Adrenal gland (tissue), 12 donors: ENCODE data around the gene R3HDM4. TPM values are rescaled to one million over a fixed set of nuclear protein-coding genes. Genes with fewer than 3 reads are reported as not detected.

Source experiments
- DNase-seq, 7 donors: peaks; one replicate each; pipeline ENCODE4 v3.0.0-alpha.2; 2019 to 2020
- H3K27ac ChIP-seq, 5 donors: fragments of 200-600 bp; sonication (generic) in 4 of 5; 1 replicate in 3 of 5; 2 replicates in 2 of 5; pipeline versions ENCODE4 v1.5.1 to v1.8.0; 2016 to 2020; ENCODE audit warnings: mild to moderate bottlenecking in 1 of 5
- H3K27me3 ChIP-seq: fragments of 200-600 bp; 2 replicates; pipeline ENCODE4 v1.8.0; 2021
- H3K36me3 ChIP-seq, 2 donors: fragments of 200-600 bp; replicated peaks in 1 of 2; 1 replicate in 1 of 2; 2 replicates in 1 of 2; pipeline versions ENCODE4 v1.5.1 to v1.8.0; 2018 to 2022
- H3K4me1 ChIP-seq, 2 donors: fragments of 200-600 bp; replicated peaks in 1 of 2; 1 replicate in 1 of 2; 2 replicates in 1 of 2; pipeline versions ENCODE4 v1.5.1 to v1.8.0; 2018 to 2021
- H3K4me3 ChIP-seq, 4 donors: fragments of 200-600 bp; sonication (generic) in 3 of 4; one replicate each; pipeline ENCODE4 v1.5.1; 2016 to 2018
- H3K9me3 ChIP-seq, 3 donors: fragments of 200-600 bp; sonication (generic) in 1 of 3; replicated peaks in 1 of 3; 1 replicate in 2 of 3; 2 replicates in 1 of 3; pipeline versions ENCODE4 v1.5.1 to v1.8.0; 2016 to 2021
- CTCF ChIP-seq, 6 experiments: fragments of 450-650 bp in 4 of 6; fragments of 200-600 bp in 2 of 6; sonication (generic) in 1 of 6; IDR thresholded peaks; 1 replicate in 5 of 6; 2 replicates in 1 of 6; pipeline versions ENCODE4 v1.5.1 to v1.8.0; 2016 to 2021; ENCODE audit warnings: antibody characterized with exemption in 6 of 6, mild to moderate bottlenecking in 2 of 6, moderate library complexity in 1 of 6
- POLR2A ChIP-seq, 2 donors: fragments of 450-650 bp; IDR thresholded peaks; one replicate each; pipeline ENCODE4 v1.6.1; 2017; ENCODE audit warnings: antibody characterized with exemption in 2 of 2, mild to moderate bottlenecking in 2 of 2, moderate library complexity in 1 of 2
- WGBS, 4 donors: extraction: QIAGEN DNeasy Blood & Tissue Kit in 2 of 4; methylation state at CpG; one replicate each; pipeline versions ENCODE4 v1.1.5 to v1.1.7; 2013 to 2017; 5-methylcytosine and 5-hydroxymethylcytosine counted together
- intact Hi-C, 2 donors: fragments of 100-400 bp; cut with DNase I; formaldehyde crosslinking; loops; one replicate each; pipeline versions ENCODE4 v1.14.1 to v1.15.0; 2022 to 2023
- polyA plus RNA-seq, 3 donors: library from polyadenylated mRNA; stranded (reverse); fragments of 200-250 nt in 2 of 3; fragments of 350-450 nt in 1 of 3; fragmentation: Illumina TruSeq in 1 of 3; extraction: RNeasy Lipid Tissue Mini Kit (QIAGEN cat#74804) in 1 of 3; gene quantifications; one replicate each; pipeline ENCODE4 v1.2.3, GENCODE V29; 2013 to 2014
- total RNA-seq, 9 donors: library from RNA; depleted of rRNA in 4 of 9; stranded (reverse); fragments of >200 nt in 4 of 9; fragments of 120-200 nt in 1 of 9; fragmentation: NEBNext Ultra II Directional in 1 of 9; extraction: Animal tissue kit (Norgen Biotek cat#: 25700) in 1 of 9; gene quantifications; one replicate each; pipeline versions ENCODE4 v1.1.0 to v1.2.4, GENCODE V29; 2013 to 2023
- donor health status: healthy with polysubstance abuse.
- donor health status: Bipolar disorder and iron deficiency.
- donor health status: DM: yes; HTN: yes; CAD: no.
- donor health status: DM: no; HTN: no; CAD: no.
- donor health status: DM: no; HTN: no; CAD: no.
- donor health status: DM: yes; HTN: yes; CAD: no.

The R3HDM4 gene
- total and polyA plus RNA-seq, 12 donors = 8.9 to 59.5 (median 29.6) TPM

GRCh38 chr19:885536-886224, 27.3 kb downstream of the R3HDM4 start:
- no peak overlapping the region for H3K4me3 ChIP-seq
- no peaks in the 10 kb centered on the region for H3K27me3 ChIP-seq
- H3K27ac ChIP-seq = no peak overlapping the region
- H3K36me3 ChIP-seq = peaks cover 0 to 64% of the 10 kb centered on the region in 2 donors
- no peaks in the 10 kb centered on the region for H3K9me3 ChIP-seq
- TF ChIP-seq POLR2A (IDR thresholded peaks at IDR 0.05) (no peak), CTCF (IDR thresholded peaks at IDR 0.05) (no peak)
- no peak for DNase-seq
- WGBS, 4 donors = 88 to 98% (median 96%) methylated on average over 26 to 64 of the region's 64 CpGs
- H3K4me1 ChIP-seq = no peaks in the 10 kb centered on the region
- intact Hi-C loops = no loop called here

- no peak for DNase-seq
- TF ChIP-seq CTCF (IDR thresholded peaks at IDR 0.05) (no peak), POLR2A (IDR thresholded peaks at IDR 0.05) (no peak)
- 93 to 97% (median 95%) methylated on average over 25 to 51 of the region's 51 CpGs for WGBS, 4 donors
- Histone ChIP-seq H3K4me3 (no peak overlapping the region), H3K27ac (no peak overlapping the region), H3K36me3 (peaks cover 0 to 68% of the 10 kb centered on the region in 2 donors), H3K27me3 (no peaks in the 10 kb centered on the region), H3K4me1 (no peaks in the 10 kb centered on the region), H3K9me3 (no peaks in the 10 kb centered on the region)
- intact Hi-C loops = no loop called here
These were observed 28.4 kb downstream of the R3HDM4 start for GRCh38 chr19:884420-885211.

GRCh38 chr19:883661-884211, 29.3 kb downstream of the R3HDM4 start:
- Histone ChIP-seq H3K27me3 (no peaks in the 10 kb centered on the region), H3K4me3 (no peak overlapping the region), H3K4me1 (no peaks in the 10 kb centered on the region), H3K9me3 (no peaks in the 10 kb centered on the region), H3K36me3 (peaks cover 0 to 62% of the 10 kb centered on the region in 2 donors), H3K27ac (no peak overlapping the region)
- TF ChIP-seq POLR2A (IDR thresholded peaks at IDR 0.05) = no peak
- no peak for DNase-seq
- WGBS, 4 donors = 82 to 95% (median 92%) methylated on average over 7 to 22 of the region's 22 CpGs
- intact Hi-C loops = no loop called here

- Histone ChIP-seq H3K27me3 (no peaks in the 10 kb centered on the region), H3K36me3 (peaks cover 0 to 58% of the 10 kb centered on the region in 2 donors), H3K4me1 (no peaks in the 10 kb centered on the region), H3K9me3 (no peaks in the 10 kb centered on the region), H3K4me3 (no peak overlapping the region), H3K27ac (no peak overlapping the region)
- TF ChIP-seq POLR2A (IDR thresholded peaks at IDR 0.05) = no peak
- no peak for TF ChIP-seq CTCF (IDR thresholded peaks at IDR 0.05)
- WGBS, 4 donors = 86 to 92% (median 91%) methylated on average over 10 to 27 of the region's 30 CpGs
- no peak for DNase-seq
- intact Hi-C loops = no loop called here
These were observed 30.0 kb downstream of the R3HDM4 start for GRCh38 chr19:882871-883497.
